ENCODE measurements around the gene SPTAN1.
A peak's percentile ranks its signal among the peaks of the same experiment; 100 is the strongest.
"Not testable (repeated sequence)": the region's sequence is repeated elsewhere in the genome, so short reads cannot be mapped to it uniquely, and the experiment has no call there.

SPTAN1 gene

GRCh38 chr9:128642675-128643245, 90.4 kb downstream of the SPTAN1 start:
- H3K4me3 ChIP-seq (ENCODE audit: low read depth, low read length): no peak overlapping the region
- no peak overlapping the region for H3K4ac ChIP-seq (ENCODE audit: low read depth, low read length)
- H2BK120ac ChIP-seq (ENCODE audit: insufficient read depth, low read length, poor library complexity): no peak overlapping the region
- H3K23ac ChIP-seq (ENCODE audit: low read length): no peak overlapping the region
- H4K8ac ChIP-seq (ENCODE audit: low read depth, low read length): no peak overlapping the region
- H3K79me2 ChIP-seq (ENCODE audit: control insufficient read depth, insufficient read depth, low read length, poor library complexity): no peaks in the 10 kb centered on the region
- peaks cover 4% of the 10 kb centered on the region for H3K9me3 ChIP-seq (ENCODE audit: insufficient read depth, low read depth, low read length)
- no peak overlapping the region for H4K91ac ChIP-seq (ENCODE audit: low read depth, low read length)
- no peak for DNase-seq
- WGBS (ENCODE audit: extremely low coverage, insufficient coverage, insufficient read length): no CpG with 5 or more reads among the region's 12 CpGs
- H2AFZ ChIP-seq (ENCODE audit: insufficient read depth, low read length, poor library complexity): no peak overlapping the region
- peaks cover 15% of the 10 kb centered on the region in 2 experiments for H3K36me3 ChIP-seq (ENCODE audit: control insufficient read depth in 1 of 2, insufficient read depth in 2 of 2, low read length in 2 of 2)
- H2BK5ac ChIP-seq (ENCODE audit: low read depth, low read length, poor library complexity): no peak overlapping the region
- no peak overlapping the region for H2BK12ac ChIP-seq (ENCODE audit: low read length)
- H3K79me1 ChIP-seq (ENCODE audit: low read length): no peaks in the 10 kb centered on the region
- no peak overlapping the region for H4K12ac ChIP-seq (ENCODE audit: low read depth, low read length)
- no peak overlapping the region for H2AK5ac ChIP-seq (ENCODE audit: low read length)
- H3K14ac ChIP-seq (ENCODE audit: low read length): no peak overlapping the region
- no peak overlapping the region for H3K18ac ChIP-seq (ENCODE audit: low read length)
- H3K27me3 ChIP-seq (ENCODE audit: insufficient read depth, low read length): no peaks in the 10 kb centered on the region
- no peak overlapping the region for H3K4me2 ChIP-seq (ENCODE audit: low read length)
- H3K27ac ChIP-seq (ENCODE audit: low read depth, low read length): no peak overlapping the region
- no peaks in the 10 kb centered on the region for H3K4me1 ChIP-seq (ENCODE audit: control insufficient read depth in 1 of 2, insufficient read depth in 2 of 2, low read length in 2 of 2)
- H3K9ac ChIP-seq (ENCODE audit: low read length): no peak overlapping the region

DNA sequence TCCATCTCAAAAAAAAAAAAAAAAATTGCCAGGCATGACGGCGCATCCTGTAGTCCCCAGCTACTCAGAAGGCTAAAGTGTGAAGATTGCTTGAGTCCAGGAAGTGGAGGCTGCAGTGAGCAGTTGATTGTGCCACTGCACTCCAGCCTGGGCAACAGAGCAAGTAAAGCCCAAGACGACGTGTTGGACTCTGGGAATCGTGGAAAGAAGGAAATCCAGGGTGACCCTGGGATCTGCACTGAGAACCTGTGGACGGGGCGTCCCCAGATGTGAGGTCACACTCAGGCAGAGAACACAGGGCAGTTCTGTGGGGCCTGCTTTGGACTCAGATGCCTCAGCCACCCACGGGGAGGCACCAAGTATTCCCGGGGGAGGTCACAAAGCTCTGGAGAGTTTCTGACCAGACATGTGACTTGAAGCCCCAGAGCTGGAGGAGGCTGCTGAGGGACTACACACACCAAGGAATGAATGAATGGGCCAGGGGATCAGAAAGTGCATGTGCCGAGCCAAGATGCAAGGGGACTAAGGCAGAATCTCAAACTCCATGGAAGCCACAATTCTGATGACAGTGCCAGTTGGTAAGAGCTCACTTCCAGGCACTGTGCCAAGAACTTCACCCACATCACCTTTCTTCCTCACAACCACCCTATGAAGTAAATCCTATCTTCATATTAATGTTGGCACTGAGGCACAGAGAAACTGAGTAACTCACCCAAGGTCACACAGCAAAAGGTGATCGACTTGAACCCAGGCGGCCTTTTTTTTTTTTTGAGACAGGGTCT, 91.3 kb downstream of the SPTAN1 start:
- H3K4ac ChIP-seq (ENCODE audit: low read depth, low read length): no peak overlapping the region
- no CpG with 5 or more reads among the region's 12 CpGs for WGBS (ENCODE audit: extremely low coverage, insufficient coverage, insufficient read length)
- H2AFZ ChIP-seq (ENCODE audit: insufficient read depth, low read length, poor library complexity): no peak overlapping the region
- H2BK120ac ChIP-seq (ENCODE audit: insufficient read depth, low read length, poor library complexity): no peak overlapping the region
- H2BK5ac ChIP-seq (ENCODE audit: low read depth, low read length, poor library complexity): no peak overlapping the region
- DNase-seq: no peak
- H4K91ac ChIP-seq (ENCODE audit: low read depth, low read length): no peak overlapping the region
- H3K36me3 ChIP-seq (ENCODE audit: control insufficient read depth in 1 of 2, insufficient read depth in 2 of 2, low read length in 2 of 2): peaks cover 10 to 12% of the 10 kb centered on the region in 2 experiments
- H3K4me1 ChIP-seq (ENCODE audit: control insufficient read depth in 1 of 2, insufficient read depth in 2 of 2, low read length in 2 of 2): no peaks in the 10 kb centered on the region
- no peak overlapping the region for H2BK12ac ChIP-seq (ENCODE audit: low read length)
- H4K12ac ChIP-seq (ENCODE audit: low read depth, low read length): no peak overlapping the region
- H3K27ac ChIP-seq (ENCODE audit: low read depth, low read length): no peak overlapping the region
- peaks cover 4% of the 10 kb centered on the region for H3K9me3 ChIP-seq (ENCODE audit: insufficient read depth, low read depth, low read length)
- H3K9ac ChIP-seq (ENCODE audit: low read length): no peak overlapping the region
- no peak overlapping the region for H3K4me3 ChIP-seq (ENCODE audit: low read depth, low read length)
- no peak overlapping the region for H3K14ac ChIP-seq (ENCODE audit: low read length)
- no peaks in the 10 kb centered on the region for H3K27me3 ChIP-seq (ENCODE audit: insufficient read depth, low read length)
- H3K79me2 ChIP-seq (ENCODE audit: control insufficient read depth, insufficient read depth, low read length, poor library complexity): no peaks in the 10 kb centered on the region
- H3K79me1 ChIP-seq (ENCODE audit: low read length): no peaks in the 10 kb centered on the region
- no peak overlapping the region for H3K4me2 ChIP-seq (ENCODE audit: low read length)
- no peak overlapping the region for H4K8ac ChIP-seq (ENCODE audit: low read depth, low read length)
- H3K23ac ChIP-seq (ENCODE audit: low read length): no peak overlapping the region
- peak overlapping the region; percentile 3 for H3K18ac ChIP-seq (ENCODE audit: low read length)
- H2AK5ac ChIP-seq (ENCODE audit: low read length): no peak overlapping the region

- not testable (repeated sequence) for H3K36me3 ChIP-seq (ENCODE audit: control insufficient read depth in 1 of 2, insufficient read depth in 2 of 2, low read length in 2 of 2); H3K79me1 ChIP-seq (ENCODE audit: low read length); H2BK12ac ChIP-seq (ENCODE audit: low read length); H2BK120ac ChIP-seq (ENCODE audit: insufficient read depth, low read length, poor library complexity); H3K4me3 ChIP-seq (ENCODE audit: low read depth, low read length); H3K23ac ChIP-seq (ENCODE audit: low read length); H3K4ac ChIP-seq (ENCODE audit: low read depth, low read length); H4K8ac ChIP-seq (ENCODE audit: low read depth, low read length); H3K27ac ChIP-seq (ENCODE audit: low read depth, low read length); H3K79me2 ChIP-seq (ENCODE audit: control insufficient read depth, insufficient read depth, low read length, poor library complexity); H3K27me3 ChIP-seq (ENCODE audit: insufficient read depth, low read length); H2AK5ac ChIP-seq (ENCODE audit: low read length); H3K4me1 ChIP-seq (ENCODE audit: control insufficient read depth in 1 of 2, insufficient read depth in 2 of 2, low read length in 2 of 2); H3K4me2 ChIP-seq (ENCODE audit: low read length); H3K18ac ChIP-seq (ENCODE audit: low read length); H4K91ac ChIP-seq (ENCODE audit: low read depth, low read length); H3K14ac ChIP-seq (ENCODE audit: low read length); H3K9ac ChIP-seq (ENCODE audit: low read length); H4K12ac ChIP-seq (ENCODE audit: low read depth, low read length); H2AFZ ChIP-seq (ENCODE audit: insufficient read depth, low read length, poor library complexity); H2BK5ac ChIP-seq (ENCODE audit: low read depth, low read length, poor library complexity); H3K9me3 ChIP-seq (ENCODE audit: insufficient read depth, low read depth, low read length)
- no CpG with 5 or more reads among the region's 9 CpGs for WGBS (ENCODE audit: extremely low coverage, insufficient coverage, insufficient read length)
- peak; percentile 69 to 89 for DNase-seq
These were observed 95.8 kb downstream of the SPTAN1 start for GRCh38 chr9:128648206-128648605.

GRCh38 chr9:128651798-128652197, 99.4 kb downstream of the SPTAN1 start:
- H4K12ac ChIP-seq (ENCODE audit: low read depth, low read length): no peak overlapping the region

More at GRCh38 chr9:128651798-128652197, 99.4 kb downstream of the SPTAN1 start:
- Histone ChIP-seq H3K9me3 (ENCODE audit: insufficient read depth, low read depth, low read length) (no peaks in the 10 kb centered on the region), H3K4ac (ENCODE audit: low read depth, low read length) (no peak overlapping the region), H4K8ac (ENCODE audit: low read depth, low read length) (no peak overlapping the region), H3K27ac (ENCODE audit: low read depth, low read length) (no peak overlapping the region), H3K4me1 (ENCODE audit: control insufficient read depth in 1 of 2, insufficient read depth in 2 of 2, low read length in 2 of 2) (no peaks in the 10 kb centered on the region), H3K27me3 (ENCODE audit: insufficient read depth, low read length) (no peaks in the 10 kb centered on the region), H2BK5ac (ENCODE audit: low read depth, low read length, poor library complexity) (no peak overlapping the region), H2BK12ac (ENCODE audit: low read length) (no peak overlapping the region), H3K4me3 (ENCODE audit: low read depth, low read length) (no peak overlapping the region), H2AK5ac (ENCODE audit: low read length) (no peak overlapping the region), H3K14ac (ENCODE audit: low read length) (no peak overlapping the region), H3K79me1 (ENCODE audit: low read length) (peaks cover 4% of the 10 kb centered on the region), H3K79me2 (ENCODE audit: control insufficient read depth, insufficient read depth, low read length, poor library complexity) (peaks cover 4% of the 10 kb centered on the region), H3K36me3 (ENCODE audit: control insufficient read depth in 1 of 2, insufficient read depth in 2 of 2, low read length in 2 of 2) (peaks cover 0 to 3% of the 10 kb centered on the region in 2 experiments), H3K4me2 (ENCODE audit: low read length) (no peak overlapping the region), H3K18ac (ENCODE audit: low read length) (no peak overlapping the region), H4K91ac (ENCODE audit: low read depth, low read length) (no peak overlapping the region), H3K23ac (ENCODE audit: low read length) (no peak overlapping the region), H2AFZ (ENCODE audit: insufficient read depth, low read length, poor library complexity) (no peak overlapping the region), H3K9ac (ENCODE audit: low read length) (no peak overlapping the region), H2BK120ac (ENCODE audit: insufficient read depth, low read length, poor library complexity) (no peak overlapping the region)
- no CpG with 5 or more reads among the region's 5 CpGs for whole genome bisulfite sequencing (ENCODE audit: extremely low coverage, insufficient coverage, insufficient read length)
- DNase-seq: no peak
